GM10847 (cell line): ENCODE results near the gene GTPBP6.

ENCODE experiments used
- POLR2A ChIP-seq: IDR thresholded peaks from 2 replicates; pipeline ENCODE4 v1.6.1; 2011; ENCODE audit not compliant: insufficient read length; ENCODE audit errors: extremely low read depth

GTPBP6 gene

GRCh38 chrX:295136-295535 is 23.5 kb downstream of the GTPBP6 start:
- TF ChIP-seq POLR2A = no peak

GRCh38 chrX:292900-293897 is 25.4 kb downstream of the GTPBP6 start:
- no peak for TF ChIP-seq POLR2A

GRCh38 chrX:291411-291901 is 27.1 kb downstream of the GTPBP6 start:
- no peak for TF ChIP-seq POLR2A

- TF ChIP-seq POLR2A = no peak
These were observed 28.0 kb downstream of the GTPBP6 start for GRCh38 chrX:290476-291166.

- no peak for TF ChIP-seq POLR2A
These were observed 30.0 kb downstream of the GTPBP6 start for GRCh38 chrX:288561-288991.

GRCh38 chrX:287670-288069 is 30.9 kb downstream of the GTPBP6 start:
- TF ChIP-seq POLR2A = no peak

- no peak for TF ChIP-seq POLR2A
These were observed 33.4 kb downstream of the GTPBP6 start for GRCh38 chrX:285076-285677.

- peak; percentile 43 for TF ChIP-seq POLR2A
These were observed 35.3 kb downstream of the GTPBP6 start for GRCh38 chrX:283115-283845.

- TF ChIP-seq POLR2A = no peak
These were observed 37.2 kb downstream of the GTPBP6 start, which contains the start of gene PLCXD1 for GRCh38 chrX:281166-281999. PLCXD1 (plus strand) TSS chrX:281381; CDS start chrX:284188, 2,807 bp downstream.

- TF ChIP-seq POLR2A = no peak
These were observed 41.9 kb downstream of the GTPBP6 start for GRCh38 chrX:276581-277201.

- no peak for TF ChIP-seq POLR2A
These were observed 42.5 kb downstream of the GTPBP6 start for GRCh38 chrX:275967-276580.

GRCh38 chrX:275476-275966 is 43.1 kb downstream of the GTPBP6 start:
- TF ChIP-seq POLR2A = no peak
